Retina (tissue), 1 donor: ENCODE results near the gene CD63.
"Not testable (repeated sequence)": the region's sequence is repeated elsewhere in the genome, so short reads cannot be mapped to it uniquely, and the experiment has no call there.

Experiments
- DNase-seq: peaks from one replicate; pipeline ENCODE4 v3.0.0-alpha.2; 2016

The CD63 gene

GRCh38 chr12:55728939-55729818, at the start of gene CD63:
CD63 (minus strand) TSS chr12:55729009; CDS start chr12:55728341, 668 bp downstream.
- DNase-seq: peak; percentile 92

GRCh38 chr12:55777856-55778255, 49.0 kb upstream of the CD63 start:
- DNase-seq: no peak

GRCh38 chr12:55771736-55772135, 42.9 kb upstream of the CD63 start:
- peak; percentile 43 for DNase-seq

GRCh38 chr12:55767156-55767555, 38.3 kb upstream of the CD63 start:
- DNase-seq: no peak

- DNase-seq: no peak
These were observed 37.0 kb upstream of the CD63 start for GRCh38 chr12:55765736-55766290.

GRCh38 chr12:55762646-55763045, 33.8 kb upstream of the CD63 start:
- DNase-seq: no peak

- DNase-seq: no peak
These were observed 31.9 kb upstream of the CD63 start for GRCh38 chr12:55760663-55761062.

- DNase-seq: not testable (repeated sequence)
These were observed 29.8 kb upstream of the CD63 start for GRCh38 chr12:55758575-55758974.

- no peak for DNase-seq
These were observed 28.9 kb upstream of the CD63 start for GRCh38 chr12:55757701-55758100.

GRCh38 chr12:55755246-55755645, 26.4 kb upstream of the CD63 start:
- no peak for DNase-seq

- DNase-seq: no peak
These were observed 19.6 kb upstream of the CD63 start for GRCh38 chr12:55748230-55748993.

GRCh38 chr12:55746913-55747231, 18.1 kb upstream of the CD63 start:
- DNase-seq: no peak

- DNase-seq: no peak
These were observed 17.5 kb upstream of the CD63 start for GRCh38 chr12:55746174-55746912.

GRCh38 chr12:55745361-55746173, 16.8 kb upstream of the CD63 start:
- peak; percentile 80 for DNase-seq

GRCh38 chr12:55744340-55745030, 15.7 kb upstream of the CD63 start:
- no peak for DNase-seq

GRCh38 chr12:55743406-55744339, 14.9 kb upstream of the CD63 start:
- peak; percentile 80 for DNase-seq

GRCh38 chr12:55742719-55743405, 14.1 kb upstream of the CD63 start, which contains the start of gene GDF11:
GDF11 (plus strand) TSS chr12:55743122; CDS start chr12:55743317, 195 bp downstream.
- DNase-seq: peak; percentile 82

- peak; percentile 51 for DNase-seq
These were observed 13.3 kb upstream of the CD63 start for GRCh38 chr12:55741931-55742680.

GRCh38 chr12:55739025-55739378, 10.2 kb upstream of the CD63 start:
- DNase-seq: no peak
